ENCODE data around the gene ABHD14A.
A peak's percentile ranks its signal among the peaks of the same experiment; 100 is the strongest.

The ABHD14A gene

GRCh38 chr3:51941798-51942602 lies 32.9 kb upstream of the ABHD14A start, which contains the start of the genes PARP3 and RRP9:
TSS of gene PARP3 (plus strand) at chr3:51942363. CDS start at chr3:51943356, 993 bp downstream.
TSS of gene RRP9 (minus strand) at chr3:51941904. CDS start at chr3:51941867, 37 bp downstream.
- peak; percentile 100 for DNase-seq

DNA sequence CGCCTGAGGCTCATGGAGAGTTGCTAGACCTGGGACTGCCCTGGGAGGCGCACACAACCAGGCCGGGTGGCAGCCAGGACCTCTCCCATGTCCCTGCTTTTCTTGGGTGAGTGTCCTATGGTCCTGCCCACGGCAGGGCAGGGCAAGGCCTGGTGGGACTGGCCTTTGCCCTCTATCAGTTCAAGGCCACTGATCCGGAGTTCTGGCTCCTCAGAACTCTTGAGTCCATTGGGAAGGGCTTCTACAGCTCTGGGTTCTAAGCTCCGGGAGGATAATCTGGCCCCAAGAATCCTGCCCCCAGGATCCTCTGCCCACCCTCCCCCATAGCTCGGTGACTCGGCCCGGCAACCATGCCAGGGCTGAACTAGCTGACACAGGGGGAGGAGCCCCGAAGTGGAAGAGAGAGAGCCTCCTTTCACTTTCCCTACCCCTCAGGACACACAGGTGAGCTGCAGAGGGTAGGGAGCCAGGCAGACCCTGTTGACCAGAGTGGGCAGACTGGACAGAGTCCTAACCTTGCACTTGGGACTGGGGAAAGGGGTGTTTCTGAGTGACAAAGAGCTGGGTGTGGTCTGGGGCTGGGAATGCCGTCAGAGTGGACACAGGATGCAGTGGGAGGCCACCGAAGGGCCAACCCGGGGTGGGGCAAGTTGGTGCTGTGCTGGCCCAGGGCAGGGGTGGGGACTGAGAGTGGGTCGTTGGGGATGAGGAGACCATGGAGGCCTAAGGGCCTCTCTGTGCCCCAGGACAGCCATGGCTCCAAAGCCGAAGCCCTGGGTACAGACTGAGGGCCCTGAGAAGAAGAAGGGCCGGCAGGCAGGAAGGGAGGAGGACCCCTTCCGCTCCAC lies 32.0 kb upstream of the ABHD14A start:
- DNase-seq, result peak; percentile 61

DNA sequence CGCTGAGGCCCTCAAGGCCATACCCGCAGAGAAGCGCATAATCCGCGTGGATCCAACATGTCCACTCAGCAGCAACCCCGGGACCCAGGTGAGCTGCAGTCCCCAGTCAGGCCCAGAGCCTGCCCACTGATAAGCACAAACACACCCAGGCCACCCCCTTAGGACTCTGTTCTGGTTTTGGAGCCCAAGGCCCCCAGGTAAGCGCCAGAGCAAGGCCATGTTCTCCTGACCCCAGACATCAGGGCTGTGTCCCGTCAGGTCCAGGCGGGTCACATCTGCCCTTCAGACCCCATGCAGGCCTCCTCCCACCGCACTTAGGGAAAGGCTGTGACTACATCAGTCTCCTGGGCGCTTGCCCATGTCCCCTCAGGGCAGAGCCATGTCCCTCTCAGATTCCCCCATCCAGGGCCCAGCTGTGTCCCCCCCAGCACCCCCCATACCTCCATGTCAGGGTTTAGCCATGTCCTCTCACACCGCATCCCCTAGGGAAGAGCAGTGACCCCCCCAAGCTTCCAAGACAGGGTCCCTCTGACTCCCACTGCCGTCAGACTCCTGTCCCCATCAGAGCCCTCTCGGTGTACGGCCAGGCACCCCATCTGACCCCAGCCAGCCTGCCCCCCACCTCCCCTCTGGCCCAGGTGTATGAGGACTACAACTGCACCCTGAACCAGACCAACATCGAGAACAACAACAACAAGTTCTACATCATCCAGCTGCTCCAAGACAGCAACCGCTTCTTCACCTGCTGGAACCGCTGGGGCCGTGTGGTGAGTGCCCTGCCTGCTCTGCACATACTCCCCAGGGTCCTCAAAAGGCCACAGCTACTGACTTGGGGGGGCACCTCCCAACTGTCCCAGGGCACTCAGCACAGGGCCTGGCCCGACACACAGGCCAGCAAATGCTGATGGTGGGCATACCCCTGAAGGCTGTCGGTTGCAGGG lies 31.1 kb upstream of the ABHD14A start:
- DNase-seq, result no peak

DNA sequence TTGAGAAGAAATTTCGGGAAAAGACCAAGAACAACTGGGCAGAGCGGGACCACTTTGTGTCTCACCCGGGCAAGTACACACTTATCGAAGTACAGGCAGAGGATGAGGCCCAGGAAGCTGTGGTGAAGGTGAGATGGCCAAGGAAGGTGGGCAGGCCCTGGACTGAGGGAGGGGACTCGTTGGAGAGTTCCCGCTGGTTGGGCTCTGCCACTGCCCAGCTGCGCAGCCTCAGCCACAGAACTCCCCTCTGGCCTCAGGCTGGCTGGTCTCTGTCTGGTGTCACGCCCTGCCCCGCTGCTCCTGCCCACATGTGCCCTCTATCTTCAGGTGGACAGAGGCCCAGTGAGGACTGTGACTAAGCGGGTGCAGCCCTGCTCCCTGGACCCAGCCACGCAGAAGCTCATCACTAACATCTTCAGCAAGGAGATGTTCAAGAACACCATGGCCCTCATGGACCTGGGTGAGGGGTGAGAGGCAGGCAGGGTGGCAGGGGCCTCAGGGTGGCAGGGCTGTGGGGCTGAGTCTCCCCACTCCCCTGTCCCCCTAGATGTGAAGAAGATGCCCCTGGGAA lies 30.3 kb upstream of the ABHD14A start:
- no peak for DNase-seq

- no peak for DNase-seq
Observed at GRCh38 chr3:51945031-51945840, 29.6 kb upstream of the ABHD14A start.

- DNase-seq, result no peak
Observed at GRCh38 chr3:51945926-51946705, 28.7 kb upstream of the ABHD14A start.

- no peak for DNase-seq
Observed at GRCh38 chr3:51946796-51947195, 28.1 kb upstream of the ABHD14A start.

DNA sequence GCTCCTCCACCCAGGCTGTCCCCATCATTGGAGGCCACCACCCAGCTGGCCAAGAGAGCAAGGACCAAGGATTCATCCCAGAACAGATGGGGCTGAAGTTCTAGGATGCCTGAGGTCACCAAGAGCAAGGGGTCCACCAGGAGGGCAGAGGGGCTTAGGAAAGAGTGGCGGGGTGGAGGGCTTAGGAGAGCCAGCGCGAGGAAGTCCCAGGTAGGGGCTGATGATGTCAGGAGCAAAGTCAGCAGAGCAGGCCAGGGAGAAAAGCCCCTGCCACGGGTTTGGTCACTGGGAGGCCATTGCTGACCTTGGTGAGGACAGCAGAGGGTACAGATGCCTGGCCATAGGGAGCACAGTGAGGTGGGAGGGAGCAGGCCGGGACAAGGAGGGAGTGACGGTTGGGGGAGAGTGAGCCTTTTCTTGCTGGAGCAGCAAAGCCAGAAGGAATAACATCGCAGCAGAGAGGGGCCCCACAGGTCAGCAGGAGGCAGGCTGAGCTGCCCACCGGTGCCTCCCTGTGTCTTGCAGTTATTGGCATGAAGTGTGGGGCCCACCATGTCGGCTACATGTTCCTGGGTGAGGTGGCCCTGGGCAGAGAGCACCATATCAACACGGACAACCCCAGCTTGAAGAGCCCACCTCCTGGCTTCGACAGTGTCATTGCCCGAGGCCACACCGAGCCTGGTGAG lies 27.5 kb upstream of the ABHD14A start:
- DNase-seq, result no peak

GRCh38 chr3:51948016-51948580 lies 26.8 kb upstream of the ABHD14A start:
- DNase-seq, result no peak

- no peak for DNase-seq
Observed at GRCh38 chr3:51949121-51949520, 25.7 kb upstream of the ABHD14A start.

GRCh38 chr3:51950899-51951298 lies 24.0 kb upstream of the ABHD14A start:
- no peak for DNase-seq

- DNase-seq, result peak; percentile 68
Observed at GRCh38 chr3:51953445-51953844, 21.4 kb upstream of the ABHD14A start.

DNA sequence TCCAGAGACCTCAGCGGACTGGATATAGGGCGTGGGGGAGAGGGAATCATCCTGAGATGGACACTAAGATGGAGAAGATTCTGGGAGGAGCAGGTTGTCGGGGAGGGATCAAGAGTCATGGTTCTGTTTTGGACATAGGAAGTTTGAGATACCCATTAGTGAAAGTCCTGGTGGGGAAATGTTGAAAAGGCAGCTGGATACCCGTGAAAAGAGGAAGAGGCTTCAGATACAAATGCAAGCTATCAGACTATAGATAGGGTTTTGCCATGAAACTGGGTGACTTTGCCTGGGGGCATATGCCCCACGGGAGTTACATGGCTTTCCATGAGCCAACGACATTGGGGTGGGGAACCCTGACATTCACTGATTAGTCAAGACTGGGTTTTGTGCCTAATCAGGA lies 20.8 kb upstream of the ABHD14A start:
- DNase-seq, result no peak

DNA sequence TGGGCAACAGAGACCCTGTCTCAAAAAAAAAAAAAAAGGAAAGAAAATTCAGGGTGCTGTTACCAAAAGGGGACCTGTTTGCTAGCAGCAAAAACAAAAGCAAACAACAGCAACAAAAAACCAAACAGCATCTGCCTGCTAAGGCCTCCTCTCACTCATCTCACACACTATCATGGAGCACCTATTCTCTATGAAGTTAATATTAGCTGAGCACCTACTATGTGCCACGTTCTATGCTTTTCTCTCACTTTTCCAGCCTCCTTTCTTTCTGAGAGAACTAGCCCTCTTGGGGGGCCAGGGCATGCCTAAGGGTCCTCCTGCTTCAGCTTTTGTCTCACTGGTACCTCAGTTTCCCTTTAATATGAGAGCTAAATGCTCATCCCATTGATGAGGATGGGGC lies 20.2 kb upstream of the ABHD14A start:
- no peak for DNase-seq

DNA sequence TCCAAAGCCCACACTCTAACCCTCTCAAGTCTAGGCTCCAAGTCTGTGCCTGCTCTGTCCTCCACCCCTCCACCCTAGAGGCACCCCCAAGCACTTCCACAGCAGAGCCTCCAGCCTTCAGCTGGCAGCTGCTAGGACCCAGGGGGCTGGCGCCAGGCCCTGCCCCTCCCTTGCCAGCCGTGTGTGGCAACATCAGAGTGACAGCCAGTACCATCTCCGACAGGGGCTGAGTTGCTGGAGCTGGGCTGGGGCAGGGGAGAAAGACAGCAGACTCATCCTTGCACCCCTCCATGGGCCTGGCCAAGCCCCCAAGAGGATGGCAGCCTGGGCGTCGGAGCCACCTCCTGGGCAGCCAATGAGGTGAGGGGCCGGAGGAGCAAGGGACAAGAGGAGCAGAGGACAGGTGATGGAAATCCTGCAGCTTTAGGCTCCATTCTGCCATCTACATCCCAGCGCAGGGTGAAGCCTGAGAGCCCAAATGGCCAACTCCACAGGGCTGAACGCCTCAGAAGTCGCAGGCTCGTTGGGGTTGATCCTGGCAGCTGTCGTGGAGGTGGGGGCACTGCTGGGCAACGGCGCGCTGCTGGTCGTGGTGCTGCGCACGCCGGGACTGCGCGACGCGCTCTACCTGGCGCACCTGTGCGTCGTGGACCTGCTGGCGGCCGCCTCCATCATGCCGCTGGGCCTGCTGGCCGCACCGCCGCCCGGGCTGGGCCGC lies 19.5 kb upstream of the ABHD14A start, which contains the start of gene GPR62:
TSS of gene GPR62 (plus strand) at position 207 of the 718 bp plus-strand sequence. CDS start at position 479, 272 bp downstream.
- DNase-seq, result no peak

- DNase-seq, result peak; percentile 39
Observed at GRCh38 chr3:51955893-51956770, 18.7 kb upstream of the ABHD14A start.

GRCh38 chr3:51957520-51958205 lies 17.2 kb upstream of the ABHD14A start:
- no peak for DNase-seq

All from fibroblast of skin of right quadriceps (primary cell).